ENCODE data around the gene HSP90AA1.

HSP90AA1 gene

DNA sequence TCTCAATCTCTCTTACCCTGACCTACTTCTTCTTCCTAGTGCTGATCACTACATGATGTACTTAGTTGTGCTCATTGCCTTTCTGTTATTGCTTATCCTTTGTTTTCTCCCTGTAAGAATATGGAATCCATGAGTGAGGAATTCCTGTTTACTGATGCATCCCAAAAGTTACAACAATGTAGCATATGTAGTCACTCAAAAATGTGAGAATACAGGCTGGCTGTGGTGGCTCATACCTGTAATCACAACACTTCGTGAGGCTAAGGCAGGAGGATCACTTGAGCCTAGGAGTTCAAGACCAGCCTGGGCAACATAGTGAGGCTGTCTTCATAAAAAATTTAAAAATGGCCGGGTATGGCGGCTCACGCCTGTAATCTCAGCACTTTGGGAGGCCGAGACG lies 44.9 kb upstream of the HSP90AA1 start:
- H3K79me2 ChIP-seq (ENCODE audit: insufficient read depth, low read length) = no peaks in the 10 kb centered on the region

GRCh38 chr14:102126807-102127455 lies 40.1 kb upstream of the HSP90AA1 start:
- Histone ChIP-seq H3K9ac (ENCODE audit: low read depth, low read length, poor library complexity, severe bottlenecking) (no peak overlapping the region), H3K9me3 (ENCODE audit: insufficient read depth, low read depth, low read length) (no peaks in the 10 kb centered on the region), H3K9me2 (replicated peaks; ENCODE audit: low read depth, low read length) (no peaks in the 10 kb centered on the region), H3K4me1 (ENCODE audit: insufficient read depth, low read length, poor library complexity, severe bottlenecking) (no peaks in the 10 kb centered on the region), H3K36me3 (ENCODE audit: insufficient read depth, low read length) (no peaks in the 10 kb centered on the region), H2AFZ (ENCODE audit: low read length) (no peak overlapping the region), H3K4me3 (ENCODE audit: low read length, poor library complexity, severe bottlenecking) (no peak overlapping the region), H3K4me2 (ENCODE audit: low read depth, low read length, poor library complexity, severe bottlenecking) (no peak overlapping the region), H3F3A (ENCODE audit: low read depth) (no peaks in the 10 kb centered on the region), H3K79me2 (ENCODE audit: insufficient read depth, low read length) (no peaks in the 10 kb centered on the region), H3K27me3 (ENCODE audit: insufficient read depth, low read length, poor library complexity, severe bottlenecking) (no peaks in the 10 kb centered on the region), H4K20me1 (ENCODE audit: insufficient read depth, low read length, poor library complexity, severe bottlenecking) (no peaks in the 10 kb centered on the region)
- TF ChIP-seq EZH2phosphoT487 (IDR thresholded peaks at IDR 0.05; ENCODE audit: borderline replicate concordance) (no peak), CTCF (conservative IDR thresholded peaks at IDR 0.05; ENCODE audit: low read length) (no peak)

More for the DNA sequence above, 44.9 kb upstream of the HSP90AA1 start:
- TF ChIP-seq EZH2phosphoT487 (IDR thresholded peaks at IDR 0.05; ENCODE audit: borderline replicate concordance) (no peak), CTCF (conservative IDR thresholded peaks at IDR 0.05; ENCODE audit: low read length) (no peak)
- Histone ChIP-seq H3K4me2 (ENCODE audit: low read depth, low read length, poor library complexity, severe bottlenecking) (no peak overlapping the region), H3K36me3 (ENCODE audit: insufficient read depth, low read length) (no peaks in the 10 kb centered on the region), H3K9ac (ENCODE audit: low read depth, low read length, poor library complexity, severe bottlenecking) (no peak overlapping the region), H4K20me1 (ENCODE audit: insufficient read depth, low read length, poor library complexity, severe bottlenecking) (no peaks in the 10 kb centered on the region), H3K9me3 (ENCODE audit: insufficient read depth, low read depth, low read length) (no peaks in the 10 kb centered on the region), H3K4me1 (ENCODE audit: insufficient read depth, low read length, poor library complexity, severe bottlenecking) (no peaks in the 10 kb centered on the region), H2AFZ (ENCODE audit: low read length) (no peak overlapping the region), H3K9me2 (replicated peaks; ENCODE audit: low read depth, low read length) (no peaks in the 10 kb centered on the region), H3K27me3 (ENCODE audit: insufficient read depth, low read length, poor library complexity, severe bottlenecking) (no peaks in the 10 kb centered on the region), H3K4me3 (ENCODE audit: low read length, poor library complexity, severe bottlenecking) (no peak overlapping the region), H3F3A (ENCODE audit: low read depth) (no peaks in the 10 kb centered on the region)

- H3K9me3 ChIP-seq (ENCODE audit: insufficient read depth, low read depth, low read length) = no peaks in the 10 kb centered on the region
- H3K9ac ChIP-seq (ENCODE audit: low read depth, low read length, poor library complexity, severe bottlenecking) = no peak overlapping the region
- H4K20me1 ChIP-seq (ENCODE audit: insufficient read depth, low read length, poor library complexity, severe bottlenecking) = no peaks in the 10 kb centered on the region
- no peak for TF ChIP-seq CTCF (conservative IDR thresholded peaks at IDR 0.05; ENCODE audit: low read length)
- no peak for TF ChIP-seq EZH2phosphoT487 (IDR thresholded peaks at IDR 0.05; ENCODE audit: borderline replicate concordance)
- no peaks in the 10 kb centered on the region for H3K79me2 ChIP-seq (ENCODE audit: insufficient read depth, low read length)
- H3K9me2 ChIP-seq (replicated peaks; ENCODE audit: low read depth, low read length) = no peaks in the 10 kb centered on the region
- H3K27me3 ChIP-seq (ENCODE audit: insufficient read depth, low read length, poor library complexity, severe bottlenecking) = no peaks in the 10 kb centered on the region
- no peaks in the 10 kb centered on the region for H3K4me1 ChIP-seq (ENCODE audit: insufficient read depth, low read length, poor library complexity, severe bottlenecking)
- no peak overlapping the region for H3K4me3 ChIP-seq (ENCODE audit: low read length, poor library complexity, severe bottlenecking)
- H3K36me3 ChIP-seq (ENCODE audit: insufficient read depth, low read length) = no peaks in the 10 kb centered on the region
- no peak overlapping the region for H3K4me2 ChIP-seq (ENCODE audit: low read depth, low read length, poor library complexity, severe bottlenecking)
- H3F3A ChIP-seq (ENCODE audit: low read depth) = no peaks in the 10 kb centered on the region
- H2AFZ ChIP-seq (ENCODE audit: low read length) = no peak overlapping the region
Measured at GRCh38 chr14:102125546-102125945, 38.7 kb upstream of the HSP90AA1 start.

Data from Loucy (cell line).